ENCODE data around the gene STARD13. TPM values are rescaled to one million over a fixed set of nuclear protein-coding genes. Genes with fewer than 3 reads are reported as not detected.
"Not testable (repeated sequence)": the region's sequence is repeated elsewhere in the genome, so short reads cannot be mapped to it uniquely, and the experiment has no call there.

STARD13 gene
- total RNA-seq, 1 donor from 2014 or later = 2.0 TPM

DNA sequence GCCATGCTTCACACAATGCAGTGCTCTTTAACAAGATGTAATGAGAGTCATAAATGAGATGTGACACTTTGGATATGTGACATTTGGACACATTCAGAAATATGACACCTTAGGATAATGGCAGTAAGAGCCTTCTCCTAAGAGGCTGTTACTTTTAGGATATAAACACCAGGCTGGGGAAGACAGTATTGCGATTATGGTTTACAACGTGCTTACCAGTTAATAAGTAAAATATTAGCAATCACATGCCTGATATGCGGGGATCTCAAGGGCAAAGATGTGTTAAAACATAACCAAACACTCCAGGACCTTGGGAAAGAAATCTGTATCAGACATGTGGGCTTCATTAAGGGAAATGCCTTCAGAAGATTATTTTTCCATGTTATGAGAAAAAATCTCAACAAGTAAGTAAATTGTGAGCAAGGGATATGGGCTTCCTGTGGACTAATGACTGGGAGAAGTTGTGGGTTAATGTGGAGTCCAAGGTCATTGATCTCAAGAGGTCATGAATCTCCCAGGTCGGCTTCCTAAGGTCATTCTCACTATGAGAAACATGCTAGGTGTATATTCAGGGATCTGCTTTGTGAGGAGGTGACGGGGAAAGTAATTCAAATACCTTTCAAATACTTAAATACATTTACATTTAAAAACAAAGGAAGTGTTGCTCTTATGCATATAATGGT is 105.3 kb downstream of the STARD13 start:
- no peaks in the 10 kb centered on the region for H3F3A ChIP-seq (ENCODE audit: low read depth)
- H3K9me3 ChIP-seq (ENCODE audit: low read depth) = no peaks in the 10 kb centered on the region
- H3K79me2 ChIP-seq (ENCODE audit: low read depth) = no peaks in the 10 kb centered on the region
- Mint-ChIP-seq H3K36me3 (no peaks in the 10 kb centered on the region), H3K4me1 (peaks cover 5% of the 10 kb centered on the region), H3K27me3 (ENCODE audit: insufficient read depth, low read depth) (no peaks in the 10 kb centered on the region), H3K27ac (no peak overlapping the region), H3K9me3 (no peaks in the 10 kb centered on the region), H3K4me3 (no peak overlapping the region)
- TF ChIP-seq EZH2phosphoT487 (IDR thresholded peaks at IDR 0.05) (no peak), EZH2 (IDR thresholded peaks at IDR 0.05) (no peak)
- TF ChIP-seq, protein P1, sequence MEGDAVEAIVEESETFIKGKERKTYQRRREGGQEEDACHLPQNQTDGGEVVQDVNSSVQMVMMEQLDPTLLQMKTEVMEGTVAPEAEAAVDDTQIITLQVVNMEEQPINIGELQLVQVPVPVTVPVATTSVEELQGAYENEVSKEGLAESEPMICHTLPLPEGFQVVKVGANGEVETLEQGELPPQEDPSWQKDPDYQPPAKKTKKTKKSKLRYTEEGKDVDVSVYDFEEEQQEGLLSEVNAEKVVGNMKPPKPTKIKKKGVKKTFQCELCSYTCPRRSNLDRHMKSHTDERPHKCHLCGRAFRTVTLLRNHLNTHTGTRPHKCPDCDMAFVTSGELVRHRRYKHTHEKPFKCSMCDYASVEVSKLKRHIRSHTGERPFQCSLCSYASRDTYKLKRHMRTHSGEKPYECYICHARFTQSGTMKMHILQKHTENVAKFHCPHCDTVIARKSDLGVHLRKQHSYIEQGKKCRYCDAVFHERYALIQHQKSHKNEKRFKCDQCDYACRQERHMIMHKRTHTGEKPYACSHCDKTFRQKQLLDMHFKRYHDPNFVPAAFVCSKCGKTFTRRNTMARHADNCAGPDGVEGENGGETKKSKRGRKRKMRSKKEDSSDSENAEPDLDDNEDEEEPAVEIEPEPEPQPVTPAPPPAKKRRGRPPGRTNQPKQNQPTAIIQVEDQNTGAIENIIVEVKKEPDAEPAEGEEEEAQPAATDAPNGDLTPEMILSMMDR (IDR thresholded peaks at IDR 0.05) = no peak
- H4K20me1 ChIP-seq (ENCODE audit: low read depth) = no peaks in the 10 kb centered on the region
- no peaks in the 10 kb centered on the region for H3K4me1 ChIP-seq
- H3K36me3 ChIP-seq = no peaks in the 10 kb centered on the region
- no peak overlapping the region for H3K9ac ChIP-seq
- H3K4me2 ChIP-seq = no peak overlapping the region
- H2AFZ ChIP-seq (replicated peaks) = no peak overlapping the region
- no peak overlapping the region for H3K4me3 ChIP-seq
- no peak overlapping the region for H3K27ac ChIP-seq
- no peak for DNase-seq (ENCODE audit: low spot score)
- peaks cover 45% of the 10 kb centered on the region for H3K27me3 ChIP-seq

- H3F3A ChIP-seq (ENCODE audit: low read depth) = no peaks in the 10 kb centered on the region
- no peaks in the 10 kb centered on the region for H3K4me1 ChIP-seq
- no peak overlapping the region for H3K4me3 ChIP-seq
- Mint-ChIP-seq H3K27me3 (ENCODE audit: insufficient read depth, low read depth) (no peaks in the 10 kb centered on the region), H3K36me3 (no peaks in the 10 kb centered on the region), H3K9me3 (no peaks in the 10 kb centered on the region), H3K27ac (no peak overlapping the region), H3K4me3 (no peak overlapping the region), H3K4me1 (peaks cover 5% of the 10 kb centered on the region)
- H3K27me3 ChIP-seq = peaks cover 45% of the 10 kb centered on the region
- no peaks in the 10 kb centered on the region for H3K79me2 ChIP-seq (ENCODE audit: low read depth)
- TF ChIP-seq, protein P1 (IDR thresholded peaks at IDR 0.05) = no peak
- TF ChIP-seq EZH2 (IDR thresholded peaks at IDR 0.05) (no peak), EZH2phosphoT487 (IDR thresholded peaks at IDR 0.05) (no peak)
- no peaks in the 10 kb centered on the region for H3K36me3 ChIP-seq
- H4K20me1 ChIP-seq (ENCODE audit: low read depth) = no peaks in the 10 kb centered on the region
- no peak overlapping the region for H3K9ac ChIP-seq
- H3K4me2 ChIP-seq = no peak overlapping the region
- H2AFZ ChIP-seq (replicated peaks) = no peak overlapping the region
- H3K27ac ChIP-seq = no peak overlapping the region
- no peak for DNase-seq (ENCODE audit: low spot score)
- no peaks in the 10 kb centered on the region for H3K9me3 ChIP-seq (ENCODE audit: low read depth)
These were observed 106.1 kb downstream of the STARD13 start for GRCh38 chr13:33179463-33179862.

DNA sequence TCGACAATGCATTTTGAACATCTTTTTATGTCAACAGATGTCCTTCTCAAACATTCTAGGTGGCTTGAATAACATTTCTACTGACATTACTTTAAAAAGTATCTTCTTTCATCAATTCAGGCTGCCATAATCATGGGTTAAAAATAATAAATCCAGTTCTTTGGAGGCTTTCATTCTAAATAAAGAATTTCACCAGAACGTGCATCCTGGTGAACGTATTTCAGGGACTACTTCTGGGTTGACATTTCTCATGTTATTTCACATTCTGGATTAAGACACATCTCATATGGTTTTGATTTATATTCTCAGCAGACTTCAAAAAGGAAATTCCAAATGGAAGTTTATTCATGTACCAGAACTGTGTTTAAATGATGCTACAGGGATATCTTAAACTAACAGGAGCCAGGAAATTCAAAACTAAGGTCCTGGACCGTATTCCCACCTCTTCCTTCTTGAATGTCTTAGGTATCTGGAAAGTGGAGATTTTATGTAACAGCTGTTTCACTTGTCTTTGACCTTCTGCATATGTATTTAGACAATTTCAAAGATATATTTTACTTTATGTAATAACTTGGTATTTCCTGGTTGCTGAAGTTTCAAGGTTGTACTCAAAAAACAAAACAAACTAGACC is 107.2 kb downstream of the STARD13 start:
- no peaks in the 10 kb centered on the region for H3F3A ChIP-seq (ENCODE audit: low read depth)
- no peaks in the 10 kb centered on the region for H3K4me1 ChIP-seq
- Mint-ChIP-seq H3K27me3 (ENCODE audit: insufficient read depth, low read depth) (no peaks in the 10 kb centered on the region), H3K27ac (no peak overlapping the region), H3K36me3 (no peaks in the 10 kb centered on the region), H3K9me3 (no peaks in the 10 kb centered on the region), H3K4me3 (no peak overlapping the region), H3K4me1 (no peaks in the 10 kb centered on the region)
- no peaks in the 10 kb centered on the region for H3K36me3 ChIP-seq
- no peak overlapping the region for H3K4me2 ChIP-seq
- H4K20me1 ChIP-seq (ENCODE audit: low read depth) = no peaks in the 10 kb centered on the region
- peaks cover 45% of the 10 kb centered on the region for H3K27me3 ChIP-seq
- DNase-seq (ENCODE audit: low spot score) = no peak
- no peaks in the 10 kb centered on the region for H3K79me2 ChIP-seq (ENCODE audit: low read depth)
- TF ChIP-seq EZH2phosphoT487 (IDR thresholded peaks at IDR 0.05) (no peak), EZH2 (IDR thresholded peaks at IDR 0.05) (no peak)
- TF ChIP-seq, protein P1 (IDR thresholded peaks at IDR 0.05) = no peak
- no peak overlapping the region for H3K9ac ChIP-seq
- H3K4me3 ChIP-seq = no peak overlapping the region
- no peak overlapping the region for H3K27ac ChIP-seq
- no peak overlapping the region for H2AFZ ChIP-seq (replicated peaks)
- H3K9me3 ChIP-seq (ENCODE audit: low read depth) = no peaks in the 10 kb centered on the region

GRCh38 chr13:33177340-33178208 is 108.0 kb downstream of the STARD13 start:
- DNase-seq (ENCODE audit: low spot score); H3K4me3 ChIP-seq; H3K79me2 ChIP-seq (ENCODE audit: low read depth); H4K20me1 ChIP-seq (ENCODE audit: low read depth); H3K4me2 ChIP-seq; H3K9ac ChIP-seq; H3K27ac ChIP-seq; H3K4me1 ChIP-seq; H3F3A ChIP-seq (ENCODE audit: low read depth); H3K9me3 Mint-ChIP-seq; H3K36me3 ChIP-seq; H3K4me3 Mint-ChIP-seq; H3K4me1 Mint-ChIP-seq; H3K36me3 Mint-ChIP-seq; H3K9me3 ChIP-seq (ENCODE audit: low read depth); H3K27ac Mint-ChIP-seq; H3K27me3 Mint-ChIP-seq (ENCODE audit: insufficient read depth, low read depth); H2AFZ ChIP-seq (replicated peaks): not testable (repeated sequence)
- peaks cover 45% of the 10 kb centered on the region for H3K27me3 ChIP-seq
